Smooth muscle cell (in vitro differentiated cells): Measurements from ENCODE around the gene ADD2. TPM values are rescaled to one million over a fixed set of nuclear protein-coding genes. Genes with fewer than 3 reads are reported as not detected.

ENCODE experiments used
- DNase-seq: peaks from one replicate; lab custom pipeline; 2025; ENCODE audit not compliant: unreplicated experiment; lab: John Stamatoyannopoulos, UW
- H2AFZ ChIP-seq: fragments of 200-600 bp; sonication (generic); 2 replicates; pipeline ENCODE4 v1.6.0; 2016; ENCODE audit warnings: antibody characterized with exemption, low read depth, mild to moderate bottlenecking
- H3F3A ChIP-seq: fragments of 200-600 bp; sonication (generic); 2 replicates; pipeline ENCODE4 v1.6.0; 2017; ENCODE audit warnings: antibody characterized with exemption, low read depth
- H3K27ac ChIP-seq: fragments of 200-600 bp; sonication (generic); 2 replicates; pipeline ENCODE4 v1.5.1; 2016; ENCODE audit warnings: low read depth, mild to moderate bottlenecking
- H3K27me3 ChIP-seq: fragments of 200-600 bp; sonication (generic); 2 replicates; pipeline ENCODE4 v1.6.1; 2016; ENCODE audit warnings: low read depth, mild to moderate bottlenecking
- H3K36me3 ChIP-seq: fragments of 200-600 bp; sonication (generic); 2 replicates; pipeline ENCODE4 v1.5.1; 2016; ENCODE audit warnings: low read depth
- H3K4me1 ChIP-seq: fragments of 200-600 bp; sonication (generic); 2 replicates; pipeline ENCODE4 v1.5.1; 2016; ENCODE audit warnings: low read depth
- H3K4me2 ChIP-seq: fragments of 200-600 bp; sonication (generic); 2 replicates; pipeline ENCODE4 v1.6.0; 2016; ENCODE audit warnings: mild to moderate bottlenecking
- H3K4me3 ChIP-seq: fragments of 200-600 bp; sonication (generic); 2 replicates; pipeline ENCODE4 v1.5.1; 2016; ENCODE audit warnings: mild to moderate bottlenecking
- H3K79me2 ChIP-seq: fragments of 200-600 bp; sonication (generic); 2 replicates; pipeline ENCODE4 v1.6.0; 2016; ENCODE audit warnings: low read depth, mild to moderate bottlenecking
- H3K9ac ChIP-seq: fragments of 200-600 bp; sonication (generic); 2 replicates; pipeline ENCODE4 v1.6.0; 2016; ENCODE audit warnings: low read depth
- H3K9me3 ChIP-seq: fragments of 200-600 bp; sonication (generic); replicated peaks from 2 replicates; pipeline ENCODE4 v1.5.1; 2016; ENCODE audit warnings: low read depth
- H4K20me1 ChIP-seq: fragments of 200-600 bp; sonication (generic); 2 replicates; pipeline ENCODE4 v1.6.0; 2016; ENCODE audit warnings: low read depth
- WGBS: methylation state at CpG from one replicate; pipeline ENCODE4 v1.1.7; 2016; ENCODE audit warnings: low lambda C conversion rate; 5-methylcytosine and 5-hydroxymethylcytosine counted together
- polyA plus RNA-seq: library from polyadenylated mRNA; unstranded; fragments of >200 nt; fragmentation: Nextera tagmentation; extraction: Ambion mirVana; gene quantifications from 2 replicates; pipeline ENCODE4 v1.2.1, GENCODE V29; 2016
- total RNA-seq: library from RNA; depleted of rRNA; stranded (reverse); fragments of >200 nt; gene quantifications from 2 replicates; pipeline ENCODE4 v1.2.3, GENCODE V29; 2014
- TF ChIP-seq, protein P1 (sequence below): fragments of 200-600 bp; sonication (generic); IDR thresholded peaks from 2 replicates; pipeline ENCODE4 v1.5.1; 2017; ENCODE audit warnings: borderline replicate concordance, mild to moderate bottlenecking, antibody characterized with exemption; ENCODE audit not compliant: insufficient read depth, poor library complexity, severe bottlenecking

ADD2 gene
- total and polyA plus RNA-seq, 2 experiments from 2014 or later: 4.3 to 7.1 TPM

DNA sequence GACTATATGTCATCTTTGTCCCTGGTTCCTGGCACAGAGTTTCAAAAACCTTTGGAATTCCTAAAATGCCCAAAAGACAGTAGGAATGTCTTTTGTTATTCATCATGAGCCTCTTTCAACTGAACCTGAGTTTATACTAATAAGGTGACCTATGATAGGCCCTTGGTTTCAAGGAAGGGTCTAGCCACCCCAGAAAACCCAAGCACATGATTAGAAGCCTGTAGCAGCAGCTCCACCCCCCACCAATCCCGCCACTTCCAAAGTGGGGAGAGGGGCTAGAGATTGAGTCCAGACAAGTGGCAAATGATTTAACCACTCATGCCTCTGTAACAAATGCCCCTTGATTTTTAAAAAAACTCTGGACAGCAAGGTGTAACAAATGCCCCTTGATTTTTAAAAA lies 56.8 kb downstream of the ADD2 start:
- 100% methylated on average over 1 of the region's 1 CpG for WGBS
- Histone ChIP-seq H3K27me3 (no peaks in the 10 kb centered on the region), H3F3A (no peaks in the 10 kb centered on the region), H3K36me3 (no peaks in the 10 kb centered on the region), H3K4me2 (no peak overlapping the region), H3K9ac (no peak overlapping the region), H2AFZ (no peak overlapping the region), H3K79me2 (no peaks in the 10 kb centered on the region), H3K4me1 (no peaks in the 10 kb centered on the region), H3K4me3 (no peak overlapping the region), H3K9me3 (no peaks in the 10 kb centered on the region), H4K20me1 (no peaks in the 10 kb centered on the region), H3K27ac (no peak overlapping the region)
- TF ChIP-seq, protein P1, sequence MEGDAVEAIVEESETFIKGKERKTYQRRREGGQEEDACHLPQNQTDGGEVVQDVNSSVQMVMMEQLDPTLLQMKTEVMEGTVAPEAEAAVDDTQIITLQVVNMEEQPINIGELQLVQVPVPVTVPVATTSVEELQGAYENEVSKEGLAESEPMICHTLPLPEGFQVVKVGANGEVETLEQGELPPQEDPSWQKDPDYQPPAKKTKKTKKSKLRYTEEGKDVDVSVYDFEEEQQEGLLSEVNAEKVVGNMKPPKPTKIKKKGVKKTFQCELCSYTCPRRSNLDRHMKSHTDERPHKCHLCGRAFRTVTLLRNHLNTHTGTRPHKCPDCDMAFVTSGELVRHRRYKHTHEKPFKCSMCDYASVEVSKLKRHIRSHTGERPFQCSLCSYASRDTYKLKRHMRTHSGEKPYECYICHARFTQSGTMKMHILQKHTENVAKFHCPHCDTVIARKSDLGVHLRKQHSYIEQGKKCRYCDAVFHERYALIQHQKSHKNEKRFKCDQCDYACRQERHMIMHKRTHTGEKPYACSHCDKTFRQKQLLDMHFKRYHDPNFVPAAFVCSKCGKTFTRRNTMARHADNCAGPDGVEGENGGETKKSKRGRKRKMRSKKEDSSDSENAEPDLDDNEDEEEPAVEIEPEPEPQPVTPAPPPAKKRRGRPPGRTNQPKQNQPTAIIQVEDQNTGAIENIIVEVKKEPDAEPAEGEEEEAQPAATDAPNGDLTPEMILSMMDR: no peak
- DNase-seq: no peak

DNA sequence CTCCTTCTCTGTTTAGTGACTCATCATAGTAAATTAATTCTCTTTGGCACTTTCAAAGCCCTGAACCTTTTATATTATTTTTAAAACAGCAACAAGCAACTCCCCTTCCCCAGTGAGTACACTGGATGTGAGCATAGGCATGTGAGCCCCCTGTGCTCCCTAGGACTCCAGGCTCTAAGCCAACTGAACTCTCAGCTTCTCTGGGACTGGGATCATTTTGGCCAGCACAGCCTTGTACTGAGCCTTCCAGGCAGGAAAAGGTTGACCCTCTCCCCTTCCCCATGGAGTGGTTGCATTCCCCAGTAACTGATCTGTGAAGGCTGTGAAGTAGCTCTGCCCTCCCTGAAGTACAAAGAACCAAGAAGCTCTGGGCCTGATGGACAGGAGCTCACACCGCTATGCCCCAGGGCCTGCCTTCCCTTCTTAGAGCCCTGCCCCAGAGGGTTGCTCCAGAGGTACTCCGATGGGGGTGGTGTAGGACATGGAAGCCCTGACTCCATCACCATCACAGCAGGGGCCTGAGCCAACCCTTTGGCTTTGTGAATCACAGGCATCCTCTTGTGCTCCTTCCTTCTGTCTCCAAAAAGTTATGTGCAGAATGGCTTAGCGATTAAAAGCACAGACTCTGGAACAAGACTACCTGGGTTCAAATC lies 57.8 kb downstream of the ADD2 start:
- H3K27ac ChIP-seq: no peak overlapping the region
- no peaks in the 10 kb centered on the region for H3K79me2 ChIP-seq
- 91% methylated on average over 3 of the region's 3 CpGs for WGBS
- H3K4me1 ChIP-seq: no peaks in the 10 kb centered on the region
- H3K36me3 ChIP-seq: no peaks in the 10 kb centered on the region
- no peaks in the 10 kb centered on the region for H3K9me3 ChIP-seq
- no peaks in the 10 kb centered on the region for H3K27me3 ChIP-seq
- DNase-seq: no peak
- H3K9ac ChIP-seq: no peak overlapping the region
- H3F3A ChIP-seq: no peaks in the 10 kb centered on the region
- no peak overlapping the region for H3K4me2 ChIP-seq
- H4K20me1 ChIP-seq: no peaks in the 10 kb centered on the region
- TF ChIP-seq, protein P1: no peak
- no peak overlapping the region for H2AFZ ChIP-seq
- no peak overlapping the region for H3K4me3 ChIP-seq

DNA sequence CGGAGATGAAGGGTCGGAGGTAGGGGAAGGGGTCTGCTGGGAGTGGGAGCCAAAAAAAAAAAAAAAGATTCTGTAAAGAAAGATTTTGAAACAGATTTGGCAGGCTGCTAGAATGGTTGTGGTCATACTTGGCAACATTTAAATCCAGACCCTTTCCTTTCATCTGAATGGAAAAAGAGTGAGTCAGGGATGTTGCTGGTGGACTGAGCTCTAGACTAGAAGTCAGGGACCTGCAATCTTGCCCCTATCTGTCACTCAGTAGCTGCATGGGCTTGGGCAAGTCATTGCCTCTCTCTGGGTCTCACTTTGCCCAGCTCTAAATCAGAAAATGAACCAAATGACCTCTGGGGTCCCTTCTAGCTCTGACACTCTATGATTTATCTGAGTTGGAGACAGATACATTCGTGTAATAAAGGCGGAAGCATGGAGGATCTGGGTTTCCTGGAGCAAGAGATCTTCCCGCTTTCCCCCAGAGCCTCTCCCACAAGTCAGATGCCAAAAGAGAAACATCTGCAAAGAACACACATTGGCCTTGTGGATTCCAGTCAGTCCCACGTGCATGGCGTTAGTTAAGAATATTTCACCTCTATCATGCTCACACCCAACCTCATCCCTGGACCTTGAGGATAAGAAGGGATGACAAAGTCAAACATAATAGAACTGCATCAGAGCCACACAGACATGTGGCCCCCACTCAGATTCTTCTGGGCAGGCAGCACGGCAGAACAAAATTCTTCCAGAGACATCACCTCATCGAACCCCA lies 58.5 kb downstream of the ADD2 start:
- Histone ChIP-seq H3K4me1 (no peaks in the 10 kb centered on the region), H3K4me2 (no peak overlapping the region), H3K9me3 (no peaks in the 10 kb centered on the region), H3F3A (no peaks in the 10 kb centered on the region), H3K4me3 (no peak overlapping the region), H3K27ac (no peak overlapping the region), H3K27me3 (no peaks in the 10 kb centered on the region), H2AFZ (no peak overlapping the region), H3K79me2 (no peaks in the 10 kb centered on the region), H3K9ac (no peak overlapping the region), H4K20me1 (no peaks in the 10 kb centered on the region), H3K36me3 (no peaks in the 10 kb centered on the region)
- WGBS: 88% methylated on average over 9 of the region's 9 CpGs
- TF ChIP-seq, protein P1: no peak
- DNase-seq: no peak
